ENCODE measurements around the gene LRFN2. TPM values are rescaled to one million over a fixed set of nuclear protein-coding genes. Genes with fewer than 3 reads are reported as not detected.

Gene LRFN2
- total RNA-seq, 3 donors from 2014 or later: not detected

- peaks cover 19% of the 10 kb centered on the region for H3K4me1 Mint-ChIP-seq (ENCODE audit: low read depth)
- no peak for DNase-seq
- ATAC-seq: no peak
- H3K4me3 Mint-ChIP-seq: no peak overlapping the region
- H3K36me3 Mint-ChIP-seq (ENCODE audit: insufficient read depth): no peaks in the 10 kb centered on the region
- H3K27me3 Mint-ChIP-seq (ENCODE audit: low read depth): no peaks in the 10 kb centered on the region
- peaks cover 12% of the 10 kb centered on the region for H3K9me3 Mint-ChIP-seq
Measured at GRCh38 chr6:40369042-40369441, 218.1 kb downstream of the LRFN2 start.

- ATAC-seq (no peak), DNase-seq (no peak)
- Mint-ChIP-seq H3K27me3 (ENCODE audit: low read depth) (peaks cover 7% of the 10 kb centered on the region), H3K36me3 (ENCODE audit: insufficient read depth) (no peaks in the 10 kb centered on the region), H3K4me3 (no peak overlapping the region), H3K4me1 (ENCODE audit: low read depth) (no peaks in the 10 kb centered on the region), H3K9me3 (peaks cover 10% of the 10 kb centered on the region)
Measured at GRCh38 chr6:40362859-40363258, 224.3 kb downstream of the LRFN2 start.

DNA sequence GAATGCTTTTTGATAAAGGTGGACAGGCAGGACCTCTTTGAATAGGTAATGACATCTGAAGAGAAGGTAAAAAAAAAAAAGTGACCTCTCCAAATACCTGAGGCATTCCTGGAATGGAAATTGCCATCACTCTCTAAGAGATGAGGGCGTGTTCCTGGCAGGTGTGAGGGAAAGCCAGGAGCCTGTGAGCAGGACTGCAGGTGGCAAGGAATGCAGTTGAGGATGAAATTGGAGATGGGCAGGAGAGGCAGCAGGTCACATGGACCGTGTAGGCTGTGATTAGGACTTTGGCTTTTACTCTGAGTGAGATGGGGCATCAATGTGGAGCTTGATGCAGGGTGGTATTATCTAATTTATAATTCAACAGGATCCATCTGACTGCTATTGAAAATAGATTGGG is 227.4 kb downstream of the LRFN2 start:
- peaks cover 3% of the 10 kb centered on the region for H3K4me1 Mint-ChIP-seq (ENCODE audit: low read depth)
- DNase-seq (no peak), ATAC-seq (no peak)
- H3K27me3 Mint-ChIP-seq (ENCODE audit: low read depth): peaks cover 7% of the 10 kb centered on the region
- peaks cover under 1% of the 10 kb centered on the region for H3K9me3 Mint-ChIP-seq
- no peaks in the 10 kb centered on the region for H3K36me3 Mint-ChIP-seq (ENCODE audit: insufficient read depth)
- H3K4me3 Mint-ChIP-seq: no peak overlapping the region

DNA sequence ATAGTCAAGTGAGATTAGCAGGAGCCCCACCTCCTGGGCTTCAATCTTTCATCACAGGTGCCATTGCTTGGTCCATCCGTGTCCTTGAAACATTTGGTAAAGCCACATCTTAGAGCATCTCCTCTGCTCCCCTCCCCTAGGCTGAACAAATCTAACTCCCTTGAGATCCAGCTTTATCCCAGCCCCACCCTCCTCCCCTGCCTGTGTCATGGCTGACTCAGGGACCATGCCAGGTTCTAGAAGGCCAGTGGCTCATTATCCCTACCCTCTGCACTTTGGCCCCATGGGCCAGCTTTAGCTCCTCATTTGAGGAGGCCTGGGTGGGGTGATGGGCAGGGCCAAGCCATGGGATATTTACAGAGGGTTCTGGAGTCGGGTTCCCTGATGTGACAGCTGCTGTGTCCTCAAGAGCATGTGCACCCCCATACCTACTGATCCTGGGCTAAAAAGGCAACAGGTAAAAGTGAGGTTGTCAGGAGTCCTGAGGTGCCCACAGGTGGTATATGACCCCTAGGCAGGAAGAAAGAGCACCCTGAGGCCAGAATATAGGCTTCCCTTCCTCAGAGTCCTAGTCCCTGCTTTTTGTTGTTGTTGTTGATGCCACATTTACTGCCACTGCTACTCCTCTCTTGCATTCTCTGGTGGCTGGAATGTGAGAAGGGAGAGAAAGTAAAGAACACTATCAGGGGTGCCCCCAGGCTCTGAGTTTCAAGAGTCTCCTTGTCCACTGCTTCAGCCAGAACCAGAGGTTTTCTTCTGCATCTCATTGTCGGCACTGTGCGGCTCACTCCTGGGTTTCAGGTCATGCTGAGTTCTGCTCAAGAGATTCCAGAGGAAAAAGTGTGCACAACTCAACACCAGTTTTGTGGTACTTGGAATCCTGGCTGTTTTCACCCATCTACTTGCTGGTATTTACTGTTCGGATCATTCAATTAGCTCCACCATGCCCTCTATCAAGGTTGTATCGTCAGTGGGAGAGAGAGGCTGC is 228.4 kb downstream of the LRFN2 start:
- Mint-ChIP-seq H3K4me1 (ENCODE audit: low read depth) (peaks cover 3% of the 10 kb centered on the region), H3K4me3 (no peak overlapping the region), H3K9me3 (no peaks in the 10 kb centered on the region), H3K27me3 (ENCODE audit: low read depth) (peaks cover 7% of the 10 kb centered on the region), H3K36me3 (ENCODE audit: insufficient read depth) (no peaks in the 10 kb centered on the region)
- ATAC-seq (no peak), DNase-seq (no peak)

DNA sequence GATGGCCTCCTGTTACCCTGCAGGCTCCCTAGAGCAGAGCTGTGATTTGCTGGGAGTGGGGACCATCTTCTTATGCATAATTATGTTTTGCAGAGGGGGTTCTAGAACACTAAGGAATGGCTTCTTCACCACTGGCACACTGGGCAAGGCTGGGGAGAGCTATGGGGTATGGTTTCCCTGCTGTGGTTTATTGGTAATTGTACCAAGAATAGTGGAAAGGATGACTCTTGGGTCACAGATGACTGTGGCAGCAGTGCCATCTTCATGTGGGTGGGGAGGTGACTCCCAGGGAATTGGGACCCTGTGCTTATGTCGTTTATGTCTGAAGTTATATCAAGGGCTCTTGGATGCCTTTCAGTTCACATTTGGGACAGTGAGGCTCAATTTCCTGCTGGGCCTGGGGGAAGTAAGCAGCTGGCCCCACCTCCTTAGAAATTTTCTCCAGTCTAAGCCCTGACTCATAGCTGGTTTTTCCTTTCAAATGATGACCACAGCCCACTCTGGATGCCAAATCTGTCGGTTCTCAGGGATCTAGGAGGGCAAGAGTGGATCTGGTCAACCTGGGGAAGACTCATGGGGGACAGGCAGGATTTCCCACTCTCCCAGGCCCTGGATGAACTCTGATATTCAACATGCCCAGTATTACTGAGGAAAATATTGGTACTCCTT is 230.8 kb downstream of the LRFN2 start:
- H3K4me1 Mint-ChIP-seq (ENCODE audit: low read depth): peaks cover 3% of the 10 kb centered on the region
- H3K27me3 Mint-ChIP-seq (ENCODE audit: low read depth): peaks cover 7% of the 10 kb centered on the region
- DNase-seq (no peak), ATAC-seq (peak in 1 of 2 donors; percentile 23)
- H3K36me3 Mint-ChIP-seq (ENCODE audit: insufficient read depth): no peaks in the 10 kb centered on the region
- H3K4me3 Mint-ChIP-seq: no peak overlapping the region
- no peaks in the 10 kb centered on the region for H3K9me3 Mint-ChIP-seq

DNA sequence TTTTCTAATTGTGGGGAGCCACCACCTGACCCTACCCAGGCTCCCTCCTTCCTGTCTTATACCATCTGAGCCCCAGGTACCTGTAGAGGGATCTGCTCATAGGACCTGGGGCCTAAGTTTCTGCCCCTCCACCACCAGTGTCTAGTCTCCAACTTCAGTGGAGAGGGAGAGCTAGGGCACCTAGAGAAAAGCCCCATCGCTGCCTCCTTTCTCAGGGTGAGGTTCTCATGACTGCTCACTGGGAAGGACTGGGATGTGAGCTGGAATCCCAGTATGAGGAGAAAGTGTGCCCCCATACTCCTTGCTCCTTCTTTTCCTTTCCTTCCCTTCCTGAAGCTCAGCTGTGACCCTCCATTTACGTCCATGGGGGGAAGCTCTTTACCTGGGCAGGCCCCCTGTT is 231.6 kb downstream of the LRFN2 start:
- no peaks in the 10 kb centered on the region for H3K9me3 Mint-ChIP-seq
- no peaks in the 10 kb centered on the region for H3K36me3 Mint-ChIP-seq (ENCODE audit: insufficient read depth)
- H3K27me3 Mint-ChIP-seq (ENCODE audit: low read depth): peaks cover 6% of the 10 kb centered on the region
- ATAC-seq (no peak), DNase-seq (no peak)
- H3K4me3 Mint-ChIP-seq: no peak overlapping the region
- peaks cover 3% of the 10 kb centered on the region for H3K4me1 Mint-ChIP-seq (ENCODE audit: low read depth)

GRCh38 chr6:40355066-40355465 is 232.1 kb downstream of the LRFN2 start:
- no peak for ATAC-seq
- H3K27me3 Mint-ChIP-seq (ENCODE audit: low read depth): peaks cover 4% of the 10 kb centered on the region

DNA sequence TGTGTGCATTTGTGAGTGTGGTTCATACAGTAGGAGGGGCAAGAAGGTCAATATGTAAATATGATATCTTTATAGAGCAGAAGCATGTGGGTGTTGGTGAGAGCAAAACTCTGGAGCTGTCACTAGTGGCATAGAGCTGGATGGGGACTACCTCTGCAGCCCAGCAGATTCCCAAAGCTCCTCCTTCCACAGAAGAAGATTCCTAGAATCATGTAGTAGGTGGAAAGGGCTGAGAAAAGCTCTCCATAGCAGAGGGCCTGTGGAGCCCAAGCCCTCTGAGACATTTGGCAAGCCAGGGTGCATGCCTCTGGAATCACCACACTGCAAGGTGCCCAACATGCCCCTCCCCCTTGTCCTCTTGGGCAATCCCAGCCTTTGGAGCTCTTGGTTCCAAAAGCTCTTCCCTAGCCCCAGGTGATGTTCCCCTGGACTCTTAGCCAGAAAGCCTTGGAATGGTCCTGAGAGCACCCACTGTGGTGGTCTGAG is 233.2 kb downstream of the LRFN2 start:
- Mint-ChIP-seq H3K27me3 (ENCODE audit: low read depth) (peaks cover 2% of the 10 kb centered on the region), H3K4me3 (no peak overlapping the region), H3K4me1 (ENCODE audit: low read depth) (peaks cover 3% of the 10 kb centered on the region), H3K36me3 (ENCODE audit: insufficient read depth) (no peaks in the 10 kb centered on the region), H3K9me3 (no peaks in the 10 kb centered on the region)
- ATAC-seq: no peak
- DNase-seq: no peak

More at GRCh38 chr6:40355066-40355465, 232.1 kb downstream of the LRFN2 start:
- Mint-ChIP-seq H3K4me1 (ENCODE audit: low read depth) (peaks cover 3% of the 10 kb centered on the region), H3K4me3 (no peak overlapping the region), H3K9me3 (no peaks in the 10 kb centered on the region), H3K36me3 (ENCODE audit: insufficient read depth) (no peaks in the 10 kb centered on the region)
- DNase-seq: no peak

DNA sequence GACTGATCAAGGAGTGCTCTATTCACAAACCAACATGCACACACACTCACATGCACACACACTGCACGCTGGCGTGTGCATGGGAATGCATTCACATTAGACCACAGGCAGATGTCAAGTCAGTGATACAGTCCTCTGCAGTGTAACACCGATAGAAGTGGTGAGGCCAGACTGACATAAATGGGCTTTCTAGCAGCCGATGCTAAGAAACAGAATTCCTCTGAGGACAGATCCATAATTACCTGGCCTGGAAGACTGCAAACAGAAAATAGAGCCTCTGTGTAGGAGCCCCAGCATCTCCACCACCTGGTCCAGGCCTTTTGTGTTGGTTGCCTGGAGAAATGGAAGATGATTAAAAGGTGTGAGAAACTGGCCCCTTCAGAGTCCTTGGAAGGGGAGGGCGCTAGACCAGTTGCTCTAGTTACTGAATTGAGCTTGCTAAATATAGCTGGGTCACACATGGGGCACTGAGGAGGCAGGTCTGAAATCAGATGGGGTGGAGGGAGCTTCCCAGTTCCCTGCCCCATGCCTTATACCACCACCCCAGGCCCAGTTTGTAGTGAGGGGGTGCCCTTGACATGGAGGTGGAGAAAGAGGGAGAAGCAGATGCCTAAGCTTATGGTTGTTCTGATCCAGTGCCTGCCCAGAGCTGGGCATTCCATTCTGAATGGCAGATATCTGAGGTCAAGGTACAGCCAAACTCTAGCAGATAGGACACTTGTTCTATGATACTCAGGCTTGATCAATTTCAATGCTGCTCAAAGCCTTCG is 233.8 kb downstream of the LRFN2 start:
- Mint-ChIP-seq H3K36me3 (ENCODE audit: insufficient read depth) (no peaks in the 10 kb centered on the region), H3K4me3 (no peak overlapping the region), H3K9me3 (no peaks in the 10 kb centered on the region), H3K27me3 (ENCODE audit: low read depth) (peaks cover under 1% of the 10 kb centered on the region), H3K4me1 (ENCODE audit: low read depth) (peaks cover 3% of the 10 kb centered on the region)
- ATAC-seq (no peak), DNase-seq (no peak)

- ATAC-seq (no peak), DNase-seq (no peak)
- no peaks in the 10 kb centered on the region for H3K9me3 Mint-ChIP-seq
- H3K4me3 Mint-ChIP-seq: no peak overlapping the region
- H3K27me3 Mint-ChIP-seq (ENCODE audit: low read depth): no peaks in the 10 kb centered on the region
- H3K36me3 Mint-ChIP-seq (ENCODE audit: insufficient read depth): no peaks in the 10 kb centered on the region
- peaks cover 3% of the 10 kb centered on the region for H3K4me1 Mint-ChIP-seq (ENCODE audit: low read depth)
Measured at GRCh38 chr6:40352527-40353170, 234.5 kb downstream of the LRFN2 start.

DNA sequence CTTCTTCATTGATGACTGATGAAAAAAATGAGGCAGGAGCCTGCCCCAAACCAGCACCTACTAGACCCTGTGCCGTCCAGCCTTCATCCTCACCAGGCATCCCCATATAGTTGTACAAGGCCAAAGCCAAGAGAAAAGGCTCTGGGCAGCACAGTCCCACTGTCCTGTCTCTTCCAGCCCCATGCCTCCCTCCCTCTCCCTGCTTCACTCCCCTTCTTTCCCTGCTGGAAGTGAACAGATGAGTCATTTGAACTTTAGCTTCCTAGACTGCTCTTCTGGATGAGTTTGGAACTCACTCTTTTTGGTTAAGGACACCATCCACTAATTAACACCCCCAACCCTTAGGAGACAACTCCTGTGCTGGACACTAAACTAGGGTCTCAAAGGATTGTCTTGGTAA is 235.2 kb downstream of the LRFN2 start:
- Mint-ChIP-seq H3K9me3 (no peaks in the 10 kb centered on the region), H3K4me3 (no peak overlapping the region), H3K36me3 (ENCODE audit: insufficient read depth) (no peaks in the 10 kb centered on the region), H3K27me3 (ENCODE audit: low read depth) (no peaks in the 10 kb centered on the region), H3K4me1 (ENCODE audit: low read depth) (peaks cover 3% of the 10 kb centered on the region)
- DNase-seq (no peak), ATAC-seq (no peak)

- ATAC-seq (no peak), DNase-seq (no peak)
- Mint-ChIP-seq H3K9me3 (no peaks in the 10 kb centered on the region), H3K4me1 (ENCODE audit: low read depth) (no peaks in the 10 kb centered on the region), H3K36me3 (ENCODE audit: insufficient read depth) (no peaks in the 10 kb centered on the region), H3K27me3 (ENCODE audit: low read depth) (no peaks in the 10 kb centered on the region), H3K4me3 (no peak overlapping the region)
Measured at GRCh38 chr6:40350747-40351217, 236.4 kb downstream of the LRFN2 start.

GRCh38 chr6:40349901-40350746 is 237.0 kb downstream of the LRFN2 start:
- H3K36me3 Mint-ChIP-seq (ENCODE audit: insufficient read depth): no peaks in the 10 kb centered on the region
- H3K27me3 Mint-ChIP-seq (ENCODE audit: low read depth): no peaks in the 10 kb centered on the region
- no peaks in the 10 kb centered on the region for H3K4me1 Mint-ChIP-seq (ENCODE audit: low read depth)
- ATAC-seq: no peak
- H3K4me3 Mint-ChIP-seq: no peak overlapping the region
- H3K9me3 Mint-ChIP-seq: no peaks in the 10 kb centered on the region
- no peak for DNase-seq

Measured in activated T-cell treated with anti-CD3 and anti-CD28 coated beads, Interleukin-2, amount 50 U/mL, for 4 hours (primary cell).